CD4-positive, alpha-beta T cell treated with Interleukin-1 beta for 1 hour (primary cell): ENCODE results near the gene ACSF3.
A peak's percentile ranks its signal among the peaks of the same experiment; 100 is the strongest.
"Not testable (repeated sequence)": the region's sequence is repeated elsewhere in the genome, so short reads cannot be mapped to it uniquely, and the experiment has no call there.

ENCODE experiments used
- DNase-seq, 2 donors: peaks; one replicate each; pipeline ENCODE4 v3.0.0-alpha.2; 2020 to 2022

Gene ACSF3

GRCh38 chr16:89056592-89056991 is 37.1 kb upstream of the ACSF3 start:
- DNase-seq = no peak

DNA sequence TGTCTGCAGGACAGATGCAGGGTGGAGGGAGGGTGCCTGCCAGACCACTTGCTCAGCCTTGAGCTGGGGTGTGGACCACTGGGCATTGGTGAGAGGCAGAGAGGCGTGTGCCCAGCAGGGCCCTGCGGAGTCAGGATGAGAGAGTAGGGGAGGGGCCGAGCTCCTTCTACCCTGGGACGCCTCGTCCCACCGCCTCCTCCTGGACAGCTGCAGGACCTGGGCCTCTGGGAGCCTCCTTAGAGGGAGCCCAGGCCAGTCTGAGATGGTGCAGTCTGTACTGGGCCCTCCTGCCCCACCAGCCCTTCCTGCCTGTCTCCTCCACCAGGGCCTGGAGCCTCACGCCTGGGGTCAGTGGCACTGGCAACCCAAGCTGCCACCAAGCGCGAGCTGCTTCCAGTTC is 35.9 kb upstream of the ACSF3 start:
- no peak for DNase-seq

DNA sequence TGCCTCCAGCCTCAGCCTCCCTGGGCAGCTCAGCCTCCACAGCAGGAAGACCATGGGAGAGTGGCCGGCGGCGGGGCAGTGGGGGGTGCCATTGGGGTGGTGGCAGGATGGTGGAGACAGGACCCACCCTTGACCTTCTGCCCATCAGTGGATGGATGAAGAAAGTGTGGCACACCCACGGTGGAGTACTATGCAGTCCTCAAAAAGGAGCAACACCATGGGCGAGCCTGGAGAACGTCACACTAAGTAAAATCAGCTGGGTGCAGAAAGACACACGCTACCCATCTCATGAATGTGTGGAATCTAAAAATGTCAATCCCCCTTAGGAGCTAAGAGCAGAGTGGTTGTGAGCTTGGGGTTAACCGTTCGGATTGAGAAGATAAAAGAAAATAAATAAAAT is 34.8 kb upstream of the ACSF3 start:
- no peak for DNase-seq

DNA sequence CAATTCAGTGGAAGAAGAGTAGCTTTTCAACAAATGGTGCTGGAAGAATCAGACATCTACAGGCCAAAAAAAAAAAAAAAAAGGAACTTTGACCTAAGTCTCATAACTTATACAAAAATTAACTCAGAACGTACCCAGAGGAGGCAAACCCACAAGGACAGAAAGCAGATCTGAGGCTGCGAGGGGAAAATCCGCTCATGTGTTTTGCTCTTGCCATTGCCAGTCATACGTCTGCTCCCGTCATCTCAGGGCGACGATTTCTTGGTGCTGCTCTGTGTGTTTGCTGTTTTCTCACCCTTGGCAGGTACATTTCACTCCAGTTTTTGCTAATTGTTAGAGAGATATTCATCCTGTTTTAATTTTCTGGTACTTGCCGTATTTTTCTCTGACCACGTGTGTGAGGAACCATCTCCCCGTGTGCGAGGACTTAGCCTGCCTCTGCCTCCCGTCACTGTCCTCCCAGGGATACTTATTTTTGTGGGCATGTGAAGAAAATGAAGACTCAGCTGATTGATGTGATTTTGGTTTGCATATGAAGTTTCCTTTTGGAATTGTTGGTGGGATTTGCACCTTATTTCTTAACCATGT is 33.4 kb upstream of the ACSF3 start:
- DNase-seq = peak; percentile 11 to 44

DNA sequence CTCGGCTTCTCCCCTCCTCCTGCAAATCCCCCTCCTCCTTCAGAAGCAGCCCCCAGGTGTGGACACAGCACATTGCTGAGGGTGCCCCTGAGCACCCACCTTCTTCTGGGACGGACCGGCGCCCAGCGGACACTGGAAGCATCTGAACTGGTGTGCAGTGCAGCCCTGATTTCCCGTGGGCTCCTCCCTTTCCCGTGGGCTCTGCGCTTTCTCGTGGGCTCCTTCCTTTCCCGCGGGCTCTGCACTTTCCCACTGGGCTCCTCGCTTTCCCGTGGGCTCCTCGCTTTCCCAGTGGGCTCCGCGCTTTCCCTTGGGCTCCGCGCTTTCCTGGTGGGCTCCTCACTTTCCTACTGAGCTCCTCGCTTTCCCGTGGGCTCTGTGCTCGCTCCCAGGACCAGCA is 32.6 kb upstream of the ACSF3 start:
- DNase-seq = no peak

DNA sequence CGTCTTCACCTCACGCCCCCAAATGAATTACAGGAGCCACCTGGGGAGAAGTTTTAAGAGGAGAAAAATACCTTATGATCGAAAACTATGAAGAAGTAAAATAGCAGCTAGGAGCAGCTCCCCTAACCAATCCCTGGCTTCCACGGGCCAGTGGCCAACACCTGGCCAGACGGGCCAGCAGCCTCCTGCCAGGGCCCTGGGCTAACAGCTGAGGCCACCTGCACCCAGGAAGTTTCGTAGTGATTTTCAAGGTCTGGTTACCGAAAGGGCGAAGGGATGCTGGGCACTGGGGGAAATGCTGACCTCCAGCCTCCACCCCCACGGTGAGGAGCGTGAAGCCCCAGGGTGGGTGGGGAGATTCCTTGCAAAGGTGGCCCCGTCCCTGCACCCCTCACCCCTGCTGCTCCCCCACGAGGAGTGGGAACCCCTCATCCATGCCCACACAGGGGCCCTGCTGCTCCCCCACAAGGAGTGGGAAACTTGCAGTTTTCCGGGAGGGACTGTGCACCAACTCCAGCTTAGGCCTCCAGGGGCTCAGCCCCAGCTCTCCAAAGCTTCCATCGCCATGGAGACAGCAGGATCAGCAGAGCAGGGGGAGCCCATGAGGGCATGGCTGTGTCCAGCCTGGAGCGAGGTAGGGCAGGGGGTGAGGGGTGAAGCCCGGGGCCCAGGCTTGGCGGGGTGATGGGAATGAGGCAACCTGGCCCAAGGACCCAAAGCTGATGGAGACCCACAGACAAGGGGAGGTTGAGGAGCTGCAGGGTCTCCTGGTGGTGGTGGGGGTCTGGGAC is 31.9 kb upstream of the ACSF3 start:
- no peak for DNase-seq

GRCh38 chr16:89062389-89063345 is 31.0 kb upstream of the ACSF3 start:
- DNase-seq = no peak

- no peak for DNase-seq
Measured at GRCh38 chr16:89063768-89064320, 29.8 kb upstream of the ACSF3 start.

DNA sequence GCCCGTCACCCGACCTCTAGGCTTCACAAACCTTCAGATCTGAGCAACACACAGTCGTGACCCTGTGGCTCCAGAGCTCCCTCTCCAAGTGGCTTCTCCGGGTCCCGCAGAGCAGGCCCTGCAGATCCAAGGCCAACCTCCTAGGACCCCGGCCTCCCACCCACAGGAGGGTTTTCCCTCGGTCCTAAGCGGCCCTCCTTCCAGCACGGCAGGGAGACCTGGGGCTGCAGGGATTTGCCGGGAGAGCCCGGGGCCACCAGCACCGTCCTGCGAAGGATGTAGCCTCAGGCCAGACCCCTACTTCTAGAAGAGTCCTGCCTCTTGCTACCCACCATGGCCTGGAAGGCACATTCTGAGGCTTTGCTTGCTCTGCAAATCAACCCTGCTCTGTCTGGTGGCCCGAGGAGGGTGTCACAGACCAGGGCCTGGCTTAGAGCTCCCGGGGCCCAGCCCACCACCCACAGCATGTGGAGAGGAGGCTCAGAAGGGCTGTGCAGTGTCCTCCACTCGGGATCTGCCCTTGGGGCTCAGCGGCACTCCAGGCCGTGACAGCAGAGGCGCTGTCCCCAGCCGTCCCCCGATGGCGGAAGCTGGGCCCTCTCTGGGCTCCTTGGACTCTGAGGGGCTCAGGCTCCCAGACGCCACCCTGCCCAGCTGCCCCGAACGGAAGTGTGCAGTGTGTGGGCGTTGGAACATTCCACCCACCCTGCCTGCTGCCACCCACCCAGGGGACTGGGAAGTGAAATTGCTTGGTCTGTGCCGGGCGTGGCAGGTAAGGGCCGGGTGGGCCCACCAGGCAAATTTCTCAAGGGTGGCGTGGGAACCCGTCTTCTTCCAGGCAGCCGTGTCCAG is 28.8 kb upstream of the ACSF3 start:
- DNase-seq = peak in 1 of 2 donors; percentile 7

- no peak for DNase-seq
Measured at GRCh38 chr16:89065458-89065822, 28.2 kb upstream of the ACSF3 start.

DNA sequence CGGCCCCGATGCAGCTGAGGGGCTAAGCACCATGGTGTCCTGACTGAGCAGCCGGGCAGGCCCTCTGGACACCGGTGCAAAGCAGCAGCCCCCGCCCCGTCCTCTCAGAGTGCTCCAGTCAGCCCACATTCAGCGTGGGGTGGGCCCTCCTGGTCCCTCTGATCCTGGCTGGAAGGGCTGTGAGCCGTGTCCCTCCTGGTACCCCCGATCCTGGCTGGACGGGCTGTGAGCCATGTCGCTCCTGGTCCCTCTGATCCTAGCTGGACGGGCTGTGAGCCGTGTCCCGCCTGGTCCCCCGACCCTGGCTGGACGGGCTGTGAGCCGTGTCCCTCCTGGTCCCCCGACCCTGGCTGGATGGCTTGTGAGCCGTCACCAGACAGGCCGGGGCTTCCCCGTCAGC is 26.9 kb upstream of the ACSF3 start:
- no peak for DNase-seq

GRCh38 chr16:89067677-89068443 is 25.8 kb upstream of the ACSF3 start:
- peak in 1 of 2 donors; percentile 17 for DNase-seq

- DNase-seq = not testable (repeated sequence)
Measured at GRCh38 chr16:89068814-89069616, 24.6 kb upstream of the ACSF3 start.

GRCh38 chr16:89069920-89070319 is 23.7 kb upstream of the ACSF3 start:
- DNase-seq = no peak

GRCh38 chr16:89070590-89070989 is 23.1 kb upstream of the ACSF3 start:
- DNase-seq = no peak

- no peak for DNase-seq
Measured at GRCh38 chr16:89071686-89072547, 21.7 kb upstream of the ACSF3 start.

GRCh38 chr16:89072548-89073130 is 21.0 kb upstream of the ACSF3 start:
- no peak for DNase-seq

DNA sequence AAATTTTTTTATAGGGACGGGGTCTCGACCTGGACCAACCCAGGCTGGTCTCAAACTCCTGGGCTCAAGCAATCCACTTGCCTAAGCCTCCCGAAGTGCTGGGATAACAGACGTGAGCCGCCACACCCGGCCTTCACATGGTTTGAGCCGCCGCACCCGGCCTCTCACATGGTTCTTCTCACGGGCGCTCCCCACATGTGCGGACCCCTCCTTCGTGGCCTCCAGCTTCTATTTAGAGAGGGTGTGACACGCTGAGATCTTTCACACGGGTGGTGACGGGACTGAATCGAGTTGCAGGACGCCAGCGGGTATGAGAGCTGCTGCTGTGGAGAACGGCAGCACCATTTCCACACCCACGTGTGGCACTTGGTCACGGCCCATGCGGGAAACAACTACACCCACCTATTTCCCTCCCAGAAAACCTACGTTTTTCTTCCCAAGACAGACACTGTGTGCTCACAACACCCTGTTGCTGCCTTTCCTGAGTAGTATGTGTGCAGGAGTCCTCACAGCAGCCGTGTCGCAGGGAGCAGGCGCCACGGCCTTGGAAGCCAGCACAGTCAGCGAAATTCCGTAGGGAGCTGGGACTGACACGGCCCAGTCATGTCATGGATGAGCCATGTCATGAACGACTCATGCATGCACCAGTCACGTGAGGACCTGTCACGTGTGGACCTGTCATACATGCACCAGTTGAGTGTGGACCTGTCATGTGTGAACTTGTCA is 20.1 kb upstream of the ACSF3 start:
- no peak for DNase-seq
